ENCODE results near the gene CEP126. TPM values are rescaled to one million over a fixed set of nuclear protein-coding genes. Genes with fewer than 3 reads are reported as not detected.

CEP126 gene
- total and polyA plus RNA-seq, 2 donors (not counting 1 experiment from before 2014, with no cell fraction given) = 4.7 to 6.4 TPM

- Histone ChIP-seq H4K20me1 (ENCODE audit: control insufficient read depth, extremely low read depth, insufficient read depth, low read length) (no peaks in the 10 kb centered on the region), H3K4me1 (ENCODE audit: control insufficient read depth, extremely low read depth, insufficient read depth, low read length) (peaks cover 18% of the 10 kb centered on the region), H3K79me2 (ENCODE audit: control insufficient read depth, insufficient read depth, low read length) (no peaks in the 10 kb centered on the region), H2AFZ (ENCODE audit: low read length) (peak overlapping the region; percentile 35), H3K9me3 (ENCODE audit: control insufficient read depth, insufficient read depth, low read depth, low read length) (no peaks in the 10 kb centered on the region), H3K4me3 (replicated peaks in 1 of 4; ENCODE audit: control extremely low read depth in 1 of 4, insufficient read depth in 1 of 4, low read depth in 3 of 4, low read length in 4 of 4) (no peak overlapping the region), H3K4me2 (ENCODE audit: extremely low read depth, insufficient read depth, low read length) (peak overlapping the region; percentile 28), H3K27me3 (ENCODE audit: control insufficient read depth, insufficient read depth, low read length) (no peaks in the 10 kb centered on the region), H3K9ac (ENCODE audit: insufficient read depth, low read length) (no peak overlapping the region), H3K36me3 (ENCODE audit: control insufficient read depth, insufficient read depth, low read length) (no peaks in the 10 kb centered on the region), H3K27ac (ENCODE audit: insufficient read depth, low read length) (peak overlapping the region; percentile 37)
- no peak for TF ChIP-seq EZH2 (IDR thresholded peaks at IDR 0.05; ENCODE audit: low read length, missing control alignments)
- TF ChIP-seq CTCF (conservative IDR thresholded peaks at IDR 0.05 in 1 of 2, IDR thresholded peaks at IDR 0.05 in 1 of 2; ENCODE audit: low read depth in 1 of 2, low read length in 2 of 2) = no peak
- DNase-seq (ENCODE audit: low read depth in 2 of 2) = peak; percentile 79 to 92
Measured at GRCh38 chr11:102010776-102011494, 96.1 kb downstream of the CEP126 start.

- no peak overlapping the region for H3K4me3 ChIP-seq (replicated peaks in 1 of 4; ENCODE audit: control extremely low read depth in 1 of 4, insufficient read depth in 1 of 4, low read depth in 3 of 4, low read length in 4 of 4)
- TF ChIP-seq CTCF (conservative IDR thresholded peaks at IDR 0.05 in 1 of 2, IDR thresholded peaks at IDR 0.05 in 1 of 2; ENCODE audit: low read depth in 1 of 2, low read length in 2 of 2) = no peak
- TF ChIP-seq EZH2 (IDR thresholded peaks at IDR 0.05; ENCODE audit: low read length, missing control alignments) = no peak
- no peak overlapping the region for H3K9ac ChIP-seq (ENCODE audit: insufficient read depth, low read length)
- H3K4me2 ChIP-seq (ENCODE audit: extremely low read depth, insufficient read depth, low read length) = no peak overlapping the region
- no peaks in the 10 kb centered on the region for H3K9me3 ChIP-seq (ENCODE audit: control insufficient read depth, insufficient read depth, low read depth, low read length)
- H3K79me2 ChIP-seq (ENCODE audit: control insufficient read depth, insufficient read depth, low read length) = no peaks in the 10 kb centered on the region
- H3K4me1 ChIP-seq (ENCODE audit: control insufficient read depth, extremely low read depth, insufficient read depth, low read length) = peaks cover 13% of the 10 kb centered on the region
- no peaks in the 10 kb centered on the region for H4K20me1 ChIP-seq (ENCODE audit: control insufficient read depth, extremely low read depth, insufficient read depth, low read length)
- H3K36me3 ChIP-seq (ENCODE audit: control insufficient read depth, insufficient read depth, low read length) = no peaks in the 10 kb centered on the region
- H2AFZ ChIP-seq (ENCODE audit: low read length) = no peak overlapping the region
- DNase-seq (ENCODE audit: low read depth in 2 of 2) = peak in 1 of 2 donors; percentile 6
- no peaks in the 10 kb centered on the region for H3K27me3 ChIP-seq (ENCODE audit: control insufficient read depth, insufficient read depth, low read length)
- no peak overlapping the region for H3K27ac ChIP-seq (ENCODE audit: insufficient read depth, low read length)
Measured at GRCh38 chr11:102012946-102013345, 98.1 kb downstream of the CEP126 start.

- DNase-seq (ENCODE audit: low read depth in 2 of 2) = no peak
- Histone ChIP-seq H4K20me1 (ENCODE audit: control insufficient read depth, extremely low read depth, insufficient read depth, low read length) (no peaks in the 10 kb centered on the region), H3K4me1 (ENCODE audit: control insufficient read depth, extremely low read depth, insufficient read depth, low read length) (peaks cover 13% of the 10 kb centered on the region), H3K9ac (ENCODE audit: insufficient read depth, low read length) (no peak overlapping the region), H3K36me3 (ENCODE audit: control insufficient read depth, insufficient read depth, low read length) (no peaks in the 10 kb centered on the region), H3K4me2 (ENCODE audit: extremely low read depth, insufficient read depth, low read length) (no peak overlapping the region), H3K27me3 (ENCODE audit: control insufficient read depth, insufficient read depth, low read length) (no peaks in the 10 kb centered on the region), H2AFZ (ENCODE audit: low read length) (no peak overlapping the region), H3K9me3 (ENCODE audit: control insufficient read depth, insufficient read depth, low read depth, low read length) (no peaks in the 10 kb centered on the region), H3K27ac (ENCODE audit: insufficient read depth, low read length) (no peak overlapping the region), H3K4me3 (replicated peaks in 1 of 4; ENCODE audit: control extremely low read depth in 1 of 4, insufficient read depth in 1 of 4, low read depth in 3 of 4, low read length in 4 of 4) (no peak overlapping the region), H3K79me2 (ENCODE audit: control insufficient read depth, insufficient read depth, low read length) (no peaks in the 10 kb centered on the region)
- TF ChIP-seq EZH2 (IDR thresholded peaks at IDR 0.05; ENCODE audit: low read length, missing control alignments) = no peak
Measured at GRCh38 chr11:102014756-102015155, 99.9 kb downstream of the CEP126 start.
